Suppressor macrophage (primary cell): ENCODE results near the gene HUS1.
"Not testable (repeated sequence)": the region's sequence is repeated elsewhere in the genome, so short reads cannot be mapped to it uniquely, and the experiment has no call there.

Experiments
- DNase-seq, 4 experiments: peaks; one replicate each; pipeline ENCODE4 v3.0.0-alpha.2; 2020 to 2022

The HUS1 gene

GRCh38 chr7:47943676-47944474, 35.5 kb downstream of the HUS1 start:
- DNase-seq = no peak

- DNase-seq = not testable (repeated sequence)
These were observed 36.8 kb downstream of the HUS1 start for GRCh38 chr7:47942651-47943050.

- peak; percentile 34 to 69 (median 52) for DNase-seq
These were observed 37.3 kb downstream of the HUS1 start for GRCh38 chr7:47942132-47942531.

GRCh38 chr7:47941136-47941844, 38.1 kb downstream of the HUS1 start:
- peak; percentile 90 to 97 (median 93) for DNase-seq

GRCh38 chr7:47940088-47941013, 39.1 kb downstream of the HUS1 start:
- no peak for DNase-seq

- no peak for DNase-seq
These were observed 39.9 kb downstream of the HUS1 start for GRCh38 chr7:47939425-47940036.

GRCh38 chr7:47938574-47939165, 40.7 kb downstream of the HUS1 start:
- no peak for DNase-seq

- DNase-seq = no peak
These were observed 41.5 kb downstream of the HUS1 start for GRCh38 chr7:47937711-47938573.

- DNase-seq = no peak
These were observed 42.2 kb downstream of the HUS1 start for GRCh38 chr7:47937065-47937687.

- no peak for DNase-seq
These were observed 43.1 kb downstream of the HUS1 start for GRCh38 chr7:47936323-47936722.

GRCh38 chr7:47935336-47935735, 44.1 kb downstream of the HUS1 start:
- no peak for DNase-seq

GRCh38 chr7:47934831-47935230, 44.6 kb downstream of the HUS1 start:
- no peak for DNase-seq

GRCh38 chr7:47933215-47933614, 46.2 kb downstream of the HUS1 start:
- DNase-seq = peak in 3 of 4 experiments; percentile 25 to 54 (median 44)

- no peak for DNase-seq
These were observed 46.9 kb downstream of the HUS1 start for GRCh38 chr7:47932466-47933037.

- no peak for DNase-seq
These were observed 47.4 kb downstream of the HUS1 start for GRCh38 chr7:47932016-47932415.

GRCh38 chr7:47931005-47932004, 48.1 kb downstream of the HUS1 start:
- no peak for DNase-seq

- DNase-seq = peak in 2 of 4 experiments; percentile 21 to 22
These were observed 55.1 kb downstream of the HUS1 start for GRCh38 chr7:47924266-47924665.

GRCh38 chr7:47923081-47923875, 56.1 kb downstream of the HUS1 start:
- not testable (repeated sequence) for DNase-seq
